Adrenal gland (tissue), 5 donors: ENCODE data around the gene TAGLN2.

Source experiments
- CTCF ChIP-seq, 6 experiments: fragments of 450-650 bp in 4 of 6; fragments of 200-600 bp in 2 of 6; sonication (generic) in 1 of 6; IDR thresholded peaks; 1 replicate in 5 of 6; 2 replicates in 1 of 6; pipeline versions ENCODE4 v1.5.1 to v1.8.0; 2016 to 2021; ENCODE audit warnings: antibody characterized with exemption in 6 of 6, mild to moderate bottlenecking in 2 of 6, moderate library complexity in 1 of 6
- POLR2A ChIP-seq, 2 donors: fragments of 450-650 bp; IDR thresholded peaks; one replicate each; pipeline ENCODE4 v1.6.1; 2017; ENCODE audit warnings: antibody characterized with exemption in 2 of 2, mild to moderate bottlenecking in 2 of 2, moderate library complexity in 1 of 2
- donor health status: DM: no; HTN: no; CAD: no.

- TF ChIP-seq POLR2A (IDR thresholded peaks at IDR 0.05) = peak in 1 of 2 donors; percentile 89
- no peak for TF ChIP-seq CTCF (IDR thresholded peaks at IDR 0.05)
These were observed at the start of gene TAGLN2 for GRCh38 chr1:159924791-159925718.
